HG02642 (cell line): ENCODE results near the gene SPNS3.

Experiments used
- ATAC-seq: cut with Tn5 transposase; IDR thresholded peaks from one replicate; pipeline ENCODE4 v1.9.1; 2021; ENCODE audit warnings: mild to moderate bottlenecking; ENCODE audit not compliant: unreplicated experiment, poor library complexity

SPNS3 gene

DNA sequence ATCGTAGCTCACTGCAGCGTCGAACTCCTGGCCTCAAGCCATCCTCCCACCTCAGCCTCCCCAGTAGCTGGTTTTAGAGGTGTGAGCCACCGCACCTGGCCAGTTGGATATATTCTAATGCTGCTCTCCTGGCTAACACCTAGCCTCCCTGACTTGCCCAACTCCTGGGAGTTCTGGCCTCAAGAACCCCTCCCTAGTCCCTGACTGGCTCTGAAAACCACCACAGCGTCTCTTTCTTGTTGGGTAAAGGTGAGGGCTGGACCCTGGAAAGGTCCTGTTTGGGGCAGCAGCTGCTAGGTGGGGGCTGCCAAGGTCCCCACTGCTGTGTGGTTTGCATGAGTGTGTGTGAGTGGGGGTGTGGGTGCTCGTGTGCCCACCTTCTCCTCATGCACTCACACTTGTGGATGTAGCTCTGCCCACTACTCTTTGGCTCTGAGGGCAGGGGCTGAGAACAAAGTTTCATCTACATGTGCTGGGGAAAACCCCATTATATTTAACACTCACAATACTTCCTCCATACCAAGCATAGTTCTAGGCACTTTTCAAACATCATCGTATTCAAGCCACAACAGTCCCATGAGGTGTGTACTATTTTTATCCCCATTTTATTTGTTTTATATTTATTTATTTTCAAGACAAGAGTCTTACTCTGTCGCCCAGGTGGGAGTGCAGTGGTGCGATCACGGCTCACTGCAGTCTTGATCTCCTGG, 7.1 kb upstream of the SPNS3 start:
- ATAC-seq = no peak

DNA sequence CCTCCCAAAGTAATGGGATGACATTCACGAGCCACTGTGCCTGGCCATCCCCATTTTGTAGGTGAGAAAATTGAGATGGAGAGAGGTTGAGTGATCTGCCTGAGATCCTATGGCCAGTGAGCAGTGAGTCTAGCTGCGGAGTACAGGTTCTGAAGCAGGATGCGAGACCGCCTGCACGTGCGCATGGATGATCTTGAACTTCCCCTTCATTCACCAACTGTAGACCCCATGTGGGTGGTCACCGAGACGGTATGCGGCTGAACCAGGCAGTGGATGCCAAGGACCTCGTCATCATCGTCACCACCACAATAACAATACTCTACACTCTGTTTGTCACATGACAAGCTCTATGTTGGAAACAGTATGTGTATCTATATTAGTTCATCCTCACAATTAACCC, 6.2 kb upstream of the SPNS3 start:
- ATAC-seq = no peak

DNA sequence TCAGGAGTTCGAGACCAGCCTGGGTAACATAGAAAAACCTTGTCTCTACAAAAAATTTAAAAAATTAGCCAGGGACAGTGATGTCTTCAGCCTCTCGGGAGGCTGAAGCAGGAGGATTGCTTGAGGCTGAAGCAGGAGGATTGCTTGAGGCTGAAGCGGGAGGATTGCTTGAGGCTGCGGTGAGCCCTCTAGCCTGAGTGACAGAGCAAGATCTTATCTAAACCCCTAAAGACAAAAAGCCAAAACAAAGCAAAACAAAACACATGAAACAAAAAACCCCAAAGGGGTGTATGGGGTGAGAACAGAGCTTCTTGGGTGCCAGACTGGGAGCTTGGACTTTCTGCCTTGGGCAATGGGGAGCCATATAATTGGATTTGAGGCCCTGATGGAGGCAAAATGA, 2.6 kb downstream of the SPNS3 start:
- ATAC-seq = no peak

DNA sequence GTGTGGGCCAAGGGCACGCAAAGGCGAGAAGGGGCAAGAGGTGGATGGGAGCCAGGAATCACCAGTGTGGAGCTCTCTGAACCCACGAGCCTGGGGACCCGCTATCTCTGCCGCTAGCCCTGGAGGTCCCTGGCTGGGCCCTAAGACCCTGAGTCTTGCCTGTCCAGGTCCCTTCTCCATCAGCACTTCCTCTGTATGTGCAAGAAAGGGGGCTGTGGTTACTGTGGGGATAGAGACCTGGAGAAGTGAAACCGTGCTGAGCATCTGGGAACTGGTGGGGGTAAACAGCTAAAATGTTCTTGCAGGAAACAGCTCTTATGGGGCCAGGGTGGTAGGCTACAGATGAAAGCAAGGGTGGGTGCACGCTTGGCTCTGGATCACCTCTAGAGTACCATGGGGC, 3.1 kb downstream of the SPNS3 start:
- ATAC-seq = no peak

DNA sequence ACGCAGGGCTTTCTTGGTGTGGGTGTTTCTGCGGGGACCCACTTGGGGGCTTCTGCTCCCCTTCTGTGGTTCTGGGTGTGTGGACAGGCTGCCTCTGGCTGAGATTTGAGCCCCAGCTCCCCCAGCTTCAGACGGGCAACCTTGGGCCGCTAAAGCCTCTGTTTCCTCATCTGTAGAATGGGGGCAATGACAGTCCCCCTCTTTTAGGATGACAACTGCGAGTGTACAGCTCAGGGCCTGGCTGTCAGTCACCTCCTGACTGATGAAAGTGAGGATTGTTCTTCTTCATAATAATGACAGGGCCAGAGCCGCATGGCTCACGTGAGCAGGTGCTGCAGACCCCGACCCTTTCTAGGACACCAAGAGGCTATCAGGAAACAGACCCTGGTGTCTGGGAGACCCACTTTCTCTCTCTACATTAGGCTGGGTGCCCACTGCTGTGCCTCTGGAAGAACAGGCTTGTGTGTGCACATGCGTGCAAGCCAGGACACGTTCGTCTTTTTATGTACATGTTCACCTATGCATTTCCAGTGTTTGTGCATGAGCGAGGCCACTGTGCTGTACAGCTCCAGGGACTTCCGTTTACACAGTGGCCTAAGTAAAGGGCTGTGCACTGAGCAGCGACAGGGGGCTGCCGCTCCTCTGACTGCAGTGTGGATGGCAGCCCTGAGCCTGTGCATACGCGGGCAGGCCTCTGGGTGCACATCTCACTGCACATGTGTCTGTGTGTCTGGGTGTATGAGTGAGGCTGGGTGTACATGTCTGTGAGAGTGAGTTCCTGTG, 4.6 kb downstream of the SPNS3 start:
- ATAC-seq = no peak

DNA sequence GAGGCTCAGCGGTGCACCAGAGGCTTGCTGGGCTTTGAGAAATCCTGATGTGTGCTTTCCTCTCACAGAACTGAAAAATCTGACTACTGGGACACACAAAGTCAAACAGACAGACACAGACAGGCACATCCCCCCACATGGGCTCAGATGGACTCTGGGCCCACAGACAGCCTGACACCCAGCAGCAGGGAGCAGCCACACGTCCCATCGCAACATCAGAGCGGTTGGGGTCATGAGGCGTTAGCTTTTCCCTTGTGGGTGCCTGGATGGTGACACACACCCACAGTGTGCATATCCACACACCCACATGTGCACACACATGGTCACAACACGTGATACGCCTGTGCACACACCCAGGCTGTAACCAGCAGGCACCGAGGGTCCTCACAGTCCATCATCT, 6.3 kb downstream of the SPNS3 start:
- ATAC-seq = no peak

DNA sequence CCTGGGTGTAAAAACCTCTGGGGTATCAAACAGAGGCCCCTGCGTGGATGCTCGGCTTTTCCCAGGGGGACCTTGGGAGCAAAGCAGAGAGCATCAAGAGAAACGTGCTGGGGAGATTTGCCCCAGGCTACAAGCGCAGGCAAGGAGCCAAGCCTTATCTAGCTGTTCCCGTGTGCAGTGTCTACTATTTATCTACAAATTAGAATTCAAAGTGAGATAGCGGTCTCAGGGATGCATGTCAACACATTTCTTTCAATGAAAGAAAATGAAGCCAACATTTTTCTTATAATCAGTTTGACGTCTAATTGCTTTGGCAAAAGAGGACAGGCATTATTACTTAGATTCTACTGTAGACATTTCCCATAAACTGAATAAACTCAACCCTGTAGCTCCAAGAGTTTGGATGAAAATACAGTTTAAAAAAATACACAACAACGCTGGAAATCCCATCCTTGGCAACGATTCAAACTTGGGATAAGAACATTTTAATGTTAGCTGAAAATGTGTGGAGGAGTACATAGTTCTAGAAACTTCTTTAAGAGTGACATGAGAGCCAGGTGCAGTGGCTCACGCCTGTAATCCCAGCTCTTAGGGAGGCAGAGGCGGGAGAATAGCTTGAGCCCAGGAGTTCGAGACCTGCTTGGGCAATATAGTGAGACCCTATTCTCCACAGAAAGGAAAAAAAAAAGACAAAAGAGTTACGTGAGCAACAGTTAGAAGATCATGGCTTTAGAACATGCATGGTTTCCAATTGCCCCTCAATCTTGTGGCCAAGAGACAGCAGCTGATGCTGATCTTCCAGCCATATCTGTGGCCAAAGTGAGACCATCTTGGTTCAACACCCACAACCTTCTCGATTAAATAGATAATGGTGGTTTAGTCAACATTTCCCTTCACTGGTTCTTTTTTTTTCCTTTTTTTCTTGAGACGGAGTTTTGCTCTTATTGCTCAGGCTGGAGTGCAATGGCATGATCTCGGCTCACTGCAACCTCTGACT, 7.2 kb downstream of the SPNS3 start:
- ATAC-seq = no peak

DNA sequence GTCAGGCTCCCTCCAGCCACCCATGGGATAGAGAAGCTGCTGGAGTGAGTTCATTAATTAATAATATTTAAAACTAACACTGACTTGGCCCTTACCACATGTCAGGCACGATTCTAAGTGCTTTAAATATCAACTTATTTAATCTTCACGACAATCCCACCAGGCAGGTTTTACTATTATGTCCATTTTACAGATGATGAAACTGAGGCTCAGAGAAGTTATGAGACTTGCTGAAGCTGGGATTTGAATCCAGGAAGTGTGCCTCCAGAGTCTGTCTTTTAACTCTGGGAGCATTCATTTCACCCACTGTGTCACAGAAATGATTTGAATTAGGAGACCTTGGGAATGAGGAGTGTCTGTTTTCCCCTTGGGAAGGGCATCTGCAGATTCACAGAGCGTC, 8.8 kb downstream of the SPNS3 start:
- ATAC-seq = no peak

DNA sequence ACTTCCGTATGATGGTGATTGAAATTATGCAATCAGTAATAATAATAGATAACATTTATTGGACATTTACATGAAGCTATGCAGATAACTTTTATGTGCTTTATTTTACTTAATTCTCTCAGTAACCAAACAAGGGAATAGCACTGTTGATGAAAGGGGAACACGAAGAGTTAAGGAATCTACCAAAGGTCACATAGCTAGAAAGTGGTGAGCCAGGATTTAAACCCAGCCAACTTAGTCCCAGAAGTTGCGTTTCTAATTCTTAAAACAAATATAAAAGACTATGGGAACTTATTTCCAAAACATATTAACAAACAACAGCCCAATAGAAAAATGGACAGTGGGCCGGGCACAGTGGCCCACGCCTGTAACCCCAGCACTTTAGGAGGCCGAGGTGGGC, 9.7 kb downstream of the SPNS3 start:
- ATAC-seq = no peak

DNA sequence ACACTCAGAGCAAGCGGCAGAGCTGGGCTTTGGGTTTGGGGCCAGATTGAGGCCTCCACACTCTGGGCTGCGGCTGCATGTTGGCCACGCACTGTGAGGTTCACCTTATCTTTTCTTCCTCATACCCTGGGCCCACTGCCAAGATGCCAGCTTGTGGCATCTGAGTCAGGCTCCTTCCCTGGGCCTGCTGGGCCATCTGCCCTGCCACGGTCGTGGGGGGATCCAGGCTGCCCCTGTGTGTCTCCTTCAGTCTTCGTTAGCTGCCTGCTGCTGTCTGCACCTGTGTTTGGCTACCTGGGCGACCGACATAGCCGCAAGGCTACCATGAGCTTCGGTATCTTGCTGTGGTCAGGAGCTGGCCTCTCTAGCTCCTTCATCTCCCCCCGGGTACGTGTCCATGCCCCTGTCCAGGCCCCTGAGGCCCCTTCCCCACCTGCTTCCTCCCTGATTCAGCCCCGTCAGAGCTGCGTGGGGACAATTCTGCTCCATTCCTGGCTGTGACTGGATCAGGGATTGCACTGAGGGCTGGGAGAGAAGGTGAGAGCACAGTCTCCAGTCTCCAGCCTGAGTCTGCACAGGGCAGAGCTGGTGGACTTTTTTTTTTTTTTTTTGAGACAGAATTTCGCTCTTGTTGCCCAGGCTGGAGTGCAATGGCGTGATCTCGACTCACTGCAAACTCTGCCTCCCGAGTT, 11.2 kb downstream of the SPNS3 start:
- no peak for ATAC-seq

DNA sequence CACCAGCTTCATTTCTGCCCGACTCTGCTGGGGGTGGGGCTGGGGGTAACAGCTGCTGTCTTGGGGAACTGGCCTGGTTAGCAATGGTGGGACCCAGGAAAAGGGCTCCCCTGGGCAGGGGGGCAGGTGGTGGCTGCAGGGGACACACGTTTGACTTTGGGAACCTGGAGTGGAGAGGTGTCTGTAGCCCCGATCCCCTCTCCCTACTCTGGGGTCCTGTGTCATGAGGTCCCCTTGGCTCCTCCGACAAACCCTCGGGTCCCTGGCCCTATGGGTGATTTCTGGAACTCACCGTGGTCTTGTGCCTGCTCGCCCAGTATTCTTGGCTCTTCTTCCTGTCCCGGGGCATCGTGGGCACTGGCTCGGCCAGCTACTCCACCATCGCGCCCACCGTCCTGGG, 12.0 kb downstream of the SPNS3 start:
- ATAC-seq = no peak

DNA sequence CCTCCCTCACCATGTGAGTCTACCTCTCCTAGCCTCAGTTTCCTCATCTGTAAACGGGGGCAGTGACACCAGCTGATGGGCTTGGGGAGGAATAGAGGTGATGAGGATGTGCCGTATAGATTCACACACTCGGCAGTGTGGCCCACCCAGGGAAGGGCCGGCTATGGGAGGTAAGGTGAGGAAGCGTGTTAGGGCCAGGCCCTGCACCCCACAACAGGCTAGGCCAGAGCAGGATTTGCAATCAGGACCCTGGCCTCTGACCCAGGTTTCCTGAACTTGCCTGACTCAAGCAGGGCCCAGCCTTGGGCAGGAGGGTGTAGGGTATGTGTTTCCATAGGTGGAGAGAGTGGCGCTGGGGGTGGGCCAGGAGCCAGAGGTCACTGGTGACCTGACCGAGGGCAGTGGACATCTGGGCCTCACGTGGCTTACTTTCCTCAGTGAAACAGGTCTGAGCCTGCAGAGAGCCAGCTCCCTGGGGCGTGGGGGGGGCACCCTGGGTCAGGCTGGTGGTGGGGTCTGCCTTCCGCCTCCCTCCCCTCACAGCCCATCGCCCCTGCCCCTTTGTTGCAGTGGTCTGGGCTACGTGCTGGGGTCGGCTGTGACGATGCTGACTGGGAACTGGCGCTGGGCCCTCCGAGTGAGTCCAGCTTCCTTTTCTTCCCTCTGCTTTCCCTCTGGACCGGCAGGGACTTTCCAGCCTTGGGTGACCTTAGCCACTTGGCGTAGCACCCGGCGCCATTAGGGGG, 12.8 kb downstream of the SPNS3 start:
- ATAC-seq = no peak

DNA sequence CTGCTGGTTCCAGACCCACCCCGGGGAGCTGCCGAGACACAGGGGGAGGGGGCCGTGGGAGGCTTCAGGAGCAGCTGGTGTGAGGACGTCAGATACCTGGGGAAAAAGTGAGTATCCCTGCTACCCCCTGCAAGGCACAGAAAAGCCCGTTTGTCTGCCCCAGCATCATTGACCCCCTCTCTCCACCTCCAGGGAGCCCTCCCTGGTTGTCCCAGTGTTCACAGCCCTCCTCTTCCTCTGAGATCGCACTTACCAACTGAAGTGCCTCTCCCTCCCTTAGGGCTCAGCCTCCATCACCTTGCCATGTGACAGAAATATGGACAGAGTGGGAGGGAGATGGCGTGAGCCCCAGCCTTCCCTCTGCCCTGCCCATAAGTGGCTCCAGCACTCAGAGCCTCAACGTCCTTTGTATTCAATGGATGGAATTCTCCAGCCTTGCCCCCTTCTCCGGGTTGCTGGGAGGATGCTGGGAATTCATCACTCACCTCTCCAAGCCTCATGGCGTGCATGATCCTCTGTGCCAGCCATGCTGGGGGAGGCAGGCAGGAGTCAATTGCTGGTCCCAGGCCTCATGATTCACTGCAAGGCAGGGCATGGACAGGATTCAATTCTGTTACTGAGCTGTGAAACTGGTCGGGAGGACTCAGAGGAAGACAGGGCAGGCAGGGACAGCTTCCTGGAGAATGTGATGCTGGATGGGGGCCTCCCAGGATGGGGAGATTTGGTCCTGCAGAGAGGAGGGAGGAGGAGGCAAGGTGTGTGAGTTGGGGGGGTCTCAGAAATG, 14.6 kb downstream of the SPNS3 start:
- ATAC-seq = no peak

DNA sequence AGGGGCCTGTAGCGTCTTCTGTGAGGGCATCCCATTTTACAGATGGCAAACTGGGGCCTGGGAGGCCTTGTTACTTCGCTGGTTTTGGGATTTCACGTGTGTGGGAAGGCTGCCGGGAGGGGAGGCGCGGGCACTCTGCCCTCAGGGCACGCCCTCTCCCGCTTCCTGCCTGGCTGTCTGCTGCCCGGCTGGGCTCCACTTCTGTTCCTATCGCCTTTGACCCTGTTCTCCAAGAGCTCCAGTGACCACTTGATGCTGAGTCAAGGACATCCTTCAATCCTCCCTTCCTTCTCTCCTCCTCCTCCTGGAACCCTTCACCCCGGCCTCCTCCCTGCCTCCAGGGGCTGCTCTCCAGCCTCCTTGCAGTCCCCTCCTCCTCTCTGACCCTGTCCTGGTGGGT, 16.0 kb downstream of the SPNS3 start:
- ATAC-seq = no peak

DNA sequence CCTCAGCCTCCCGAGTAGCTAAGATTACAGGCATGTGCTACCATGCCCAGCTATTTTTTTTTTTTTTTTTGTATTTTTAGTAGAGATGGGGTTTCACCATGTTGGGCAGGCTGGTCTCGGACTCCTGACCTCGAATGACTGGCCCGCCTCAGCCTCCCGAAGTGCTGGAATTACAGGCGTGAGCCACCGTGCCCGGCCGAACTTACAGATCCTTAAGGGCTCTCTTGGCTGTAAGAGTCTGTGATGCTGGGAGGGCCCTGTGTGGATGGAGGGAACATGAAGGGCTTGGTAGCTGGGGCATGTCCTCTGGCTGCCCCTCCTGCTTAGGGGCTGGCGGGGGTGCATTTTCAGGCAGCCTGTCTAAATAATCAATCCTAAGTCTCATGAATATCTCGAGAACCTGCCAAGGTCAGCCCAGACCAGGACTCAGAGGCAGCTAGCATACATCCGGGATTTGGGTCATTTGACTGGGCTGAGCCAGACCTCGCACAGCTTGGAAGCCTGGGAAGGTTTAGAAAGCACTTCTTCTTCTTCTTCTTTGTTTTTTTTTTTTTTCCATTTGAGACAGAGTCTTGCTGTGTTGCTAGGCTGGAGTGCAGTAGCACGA, 17.1 kb downstream of the SPNS3 start:
- ATAC-seq = no peak

DNA sequence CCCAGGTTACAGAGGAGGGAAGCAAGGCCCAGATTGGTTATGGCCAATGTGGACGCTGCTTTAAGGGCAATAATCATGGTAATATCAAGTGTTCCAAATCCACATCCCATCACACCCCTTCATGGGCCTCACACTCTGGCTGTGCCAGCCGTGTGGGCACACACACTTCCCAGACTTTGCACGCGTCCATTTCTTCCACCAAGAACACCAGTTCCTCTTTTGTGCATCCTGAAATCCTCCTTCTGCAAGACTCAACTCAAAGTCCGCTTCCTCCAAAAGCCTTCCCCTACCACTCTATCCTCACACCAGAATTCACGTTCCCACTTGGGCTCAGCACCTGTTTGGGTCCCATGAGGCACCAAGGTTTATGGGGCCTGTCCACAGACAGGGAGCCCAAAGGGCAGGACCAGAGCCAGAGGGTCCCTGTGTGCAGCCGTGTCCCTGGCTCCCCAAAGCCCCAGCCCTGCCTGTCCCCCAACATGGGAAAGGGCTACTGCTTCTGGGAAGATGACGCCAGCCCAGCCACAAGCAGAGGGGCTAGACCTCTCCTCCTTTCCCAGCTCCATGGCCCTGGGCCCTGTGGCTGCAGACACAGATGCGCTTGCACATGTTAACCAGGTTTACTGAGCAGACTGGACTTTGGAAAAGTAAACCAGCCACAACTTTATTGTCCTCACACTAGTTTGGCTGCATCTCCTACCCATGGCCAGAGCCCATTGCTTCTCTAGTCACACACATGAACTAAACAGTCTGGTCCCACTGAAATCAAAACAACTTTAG, 20.3 kb downstream of the SPNS3 start:
- no peak for ATAC-seq

DNA sequence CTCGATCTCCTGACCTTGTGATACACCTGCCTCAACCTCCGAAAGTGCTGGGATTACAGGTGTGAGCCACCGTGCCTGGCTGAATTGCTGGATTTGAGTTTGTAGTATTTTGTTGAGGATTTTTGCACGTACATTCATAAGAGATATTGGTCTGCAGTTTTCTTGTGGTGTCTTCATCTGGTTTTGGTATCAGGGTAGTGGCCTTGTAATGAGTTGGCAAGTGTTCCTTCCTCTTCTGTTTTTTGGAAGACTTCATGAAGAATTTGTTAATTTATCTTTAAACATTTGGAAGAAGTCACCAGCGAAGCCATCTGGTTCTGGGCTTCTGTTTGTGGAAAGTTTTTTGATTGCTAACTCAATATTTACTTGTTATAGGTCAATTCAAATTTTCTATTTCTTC, 26.9 kb downstream of the SPNS3 start:
- ATAC-seq = no peak
